GM19193 (cell line): Measurements from ENCODE around the gene MX2.
A peak's percentile ranks its signal among the peaks of the same experiment; 100 is the strongest.

Experiments
- POLR2A ChIP-seq: IDR thresholded peaks from 4 replicates; pipeline ENCODE4 v1.6.1; 2011; ENCODE audit not compliant: insufficient read depth, insufficient read length; ENCODE audit errors: extremely low read depth

The MX2 gene

GRCh38 chr21:41359286-41359685 lies 2.5 kb upstream of the MX2 start:
- no peak for TF ChIP-seq POLR2A

GRCh38 chr21:41360072-41360821 lies 1.6 kb upstream of the MX2 start:
- TF ChIP-seq POLR2A: no peak

- no peak for TF ChIP-seq POLR2A
Observed at GRCh38 chr21:41361053-41361785, 608 bp upstream of the MX2 start.

GRCh38 chr21:41362605-41363369 lies 960 bp downstream of the MX2 start:
- TF ChIP-seq POLR2A: no peak

GRCh38 chr21:41363370-41364270 lies 1.8 kb downstream of the MX2 start:
- TF ChIP-seq POLR2A: peak; percentile 49

- no peak for TF ChIP-seq POLR2A
Observed at GRCh38 chr21:41364308-41364707, 2.5 kb downstream of the MX2 start.

- TF ChIP-seq POLR2A: no peak
Observed at GRCh38 chr21:41365377-41366107, 3.7 kb downstream of the MX2 start.

- TF ChIP-seq POLR2A: no peak
Observed at GRCh38 chr21:41366522-41367151, 4.8 kb downstream of the MX2 start.

GRCh38 chr21:41367301-41367944 lies 5.6 kb downstream of the MX2 start:
- no peak for TF ChIP-seq POLR2A

GRCh38 chr21:41367945-41368734 lies 6.3 kb downstream of the MX2 start:
- peak; percentile 29 for TF ChIP-seq POLR2A

GRCh38 chr21:41368735-41369104 lies 6.9 kb downstream of the MX2 start:
- TF ChIP-seq POLR2A: peak; percentile 7
